H1 (cell line): ENCODE data around the gene ZBTB45. TPM values are rescaled to one million over a fixed set of nuclear protein-coding genes. Genes with fewer than 3 reads are reported as not detected.

ENCODE experiments used
- CTCF ChIA-PET: fragments of 300-600 bp; sonication (Branson Sonifier 250); formaldehyde crosslinking; loops from one replicate; lab custom pipeline; 2021; ENCODE audit not compliant: partially characterized antibody; lab: Charles Lee
- POLR2A ChIA-PET: fragments of 300-600 bp; sonication (Branson Sonifier 250); formaldehyde crosslinking; loops from one replicate; lab custom pipeline; 2021; ENCODE audit warnings: inconsistent platforms; ENCODE audit not compliant: partially characterized antibody; lab: Charles Lee
- DNase-seq, 2 experiments: peaks; one replicate each; pipeline versions ENCODE4 v3.0.0 to v3.0.0-alpha.2; 2010 to 2022; ENCODE audit warnings: low spot score in 2 of 2, low read depth in 1 of 2, mixed read lengths in 1 of 2
- FAIRE-seq: peaks from 2 replicates; lab custom pipeline; 2011; peaks lifted over from hg19 to GRCh38; lab: Jason Lieb, UNC
- H2AFZ ChIP-seq: 2 replicates; pipeline ENCODE4 v1.8.1; 2012; ENCODE audit warnings: low read length, inconsistent platforms
- H2AK5ac ChIP-seq: 2 replicates; pipeline ENCODE4 v1.6.1; 2013; ENCODE audit warnings: low read depth, low read length
- H2BK120ac ChIP-seq: replicated peaks from 2 replicates; pipeline ENCODE3; 2013; ENCODE audit warnings: low read depth, low read length, inconsistent platforms
- H2BK12ac ChIP-seq: 2 replicates; pipeline ENCODE4 v1.6.1; 2013; ENCODE audit warnings: low read depth, low read length
- H2BK15ac ChIP-seq: 2 replicates; pipeline ENCODE4 v1.6.1; 2013; ENCODE audit warnings: low read length
- H2BK20ac ChIP-seq: 2 replicates; pipeline ENCODE4 v1.6.1; 2013; ENCODE audit warnings: low read length
- H2BK5ac ChIP-seq: 2 replicates; pipeline ENCODE4 v1.6.1; 2013; ENCODE audit warnings: low read depth, low read length
- H3K14ac ChIP-seq: 2 replicates; pipeline ENCODE4 v1.6.1; 2013; ENCODE audit warnings: inconsistent platforms; ENCODE audit not compliant: insufficient read length
- H3K18ac ChIP-seq: 2 replicates; pipeline ENCODE4 v1.6.1; 2013; ENCODE audit warnings: low read length; ENCODE audit errors: extremely low read depth
- H3K23ac ChIP-seq: 2 replicates; pipeline ENCODE4 v1.6.1; 2013; ENCODE audit warnings: inconsistent platforms; ENCODE audit not compliant: insufficient read length
- H3K23me2 ChIP-seq: 2 replicates; pipeline ENCODE4 v1.6.1; 2013; ENCODE audit warnings: low read depth, low read length
- H3K27ac ChIP-seq: 2 replicates; pipeline ENCODE4 v1.6.1; 2011; ENCODE audit warnings: low read depth, low read length, inconsistent platforms
- H3K27me3 ChIP-seq, 4 experiments: replicated peaks in 1 of 4; 1 replicate in 1 of 4; 2 replicates in 3 of 4; pipeline versions ENCODE4 v1.6.1 to v1.8.1; 2011 to 2013; ENCODE audit warnings: low read length in 3 of 4, mild to moderate bottlenecking in 3 of 4, inconsistent platforms in 2 of 4, mixed read lengths in 2 of 4, moderate library complexity in 1 of 4; ENCODE audit not compliant: control insufficient read depth in 3 of 4, insufficient read depth in 3 of 4; ENCODE audit errors: extremely low read depth in 1 of 4
- H3K36me3 ChIP-seq, 4 experiments: 2 replicates each; pipeline versions ENCODE4 v1.6.1 to v1.8.1; 2011 to 2013; ENCODE audit warnings: mild to moderate bottlenecking in 4 of 4, low read length in 3 of 4, moderate library complexity in 2 of 4, control low read depth in 1 of 4, inconsistent platforms in 1 of 4; ENCODE audit not compliant: insufficient read depth in 4 of 4, control insufficient read depth in 2 of 4
- H3K4ac ChIP-seq: replicated peaks from 2 replicates; pipeline ENCODE3; 2013; ENCODE audit warnings: low read length, low read depth, mixed read lengths, inconsistent platforms; ENCODE audit not compliant: insufficient read length
- H3K4me1 ChIP-seq, 4 experiments: replicated peaks in 1 of 4; 1 replicate in 1 of 4; 2 replicates in 3 of 4; pipeline versions ENCODE4 v1.6.1 to v1.8.1; 2011 to 2013; ENCODE audit warnings: low read length in 3 of 4, inconsistent platforms in 2 of 4, mixed read lengths in 1 of 4; ENCODE audit not compliant: insufficient read depth in 4 of 4, control insufficient read depth in 3 of 4
- H3K4me2 ChIP-seq, 2 experiments: 2 replicates each; pipeline versions ENCODE4 v1.6.1 to v1.8.1; 2011 to 2013; ENCODE audit warnings: low read depth in 2 of 2, low read length in 2 of 2, control low read depth in 1 of 2, inconsistent platforms in 1 of 2, mild to moderate bottlenecking in 1 of 2; ENCODE audit not compliant: insufficient read depth in 1 of 2
- H3K4me3 ChIP-seq, 4 experiments: fragments of 200-600, 300-600 bp in 1 of 4; sonication (generic), shearing (Covaris generic), sonication (Bioruptor Twin) in 1 of 4; 2 replicates each; pipeline versions ENCODE4 v1.5.1 to v1.8.1; 2011 to 2016; ENCODE audit warnings: low read length in 4 of 4, low read depth in 3 of 4, control low read depth in 2 of 4, inconsistent platforms in 2 of 4, mild to moderate bottlenecking in 2 of 4, mixed read lengths in 1 of 4, moderate library complexity in 1 of 4; ENCODE audit not compliant: insufficient read depth in 2 of 4; ENCODE audit errors: extremely low read depth in 1 of 4
- H3K56ac ChIP-seq: replicated peaks from 2 replicates; pipeline ENCODE3; 2013; ENCODE audit warnings: low read depth, mild to moderate bottlenecking, mixed read lengths, low read length, inconsistent platforms; ENCODE audit not compliant: insufficient read length
- H3K79me1 ChIP-seq: 2 replicates; pipeline ENCODE4 v1.6.1; 2013; ENCODE audit warnings: low read depth, low read length, control low read depth
- H3K79me2 ChIP-seq, 2 experiments: 2 replicates each; pipeline versions ENCODE4 v1.6.1 to v1.8.1; 2012 to 2013; ENCODE audit warnings: low read length in 2 of 2, mild to moderate bottlenecking in 2 of 2, inconsistent platforms in 1 of 2; ENCODE audit not compliant: insufficient read depth in 2 of 2, control insufficient read depth in 1 of 2
- H3K9ac ChIP-seq, 4 experiments: replicated peaks in 1 of 4; 1 replicate in 1 of 4; 2 replicates in 3 of 4; pipeline versions ENCODE4 v1.6.1 to v1.8.1; 2011 to 2013; ENCODE audit warnings: low read depth in 3 of 4, low read length in 3 of 4, control low read depth in 2 of 4, mild to moderate bottlenecking in 2 of 4, moderate library complexity in 2 of 4, inconsistent platforms in 1 of 4; ENCODE audit errors: extremely low read depth in 1 of 4
- H3K9me3 ChIP-seq, 2 experiments: 2 replicates each; pipeline versions ENCODE4 v1.6.1 to v1.8.1; 2012 to 2013; ENCODE audit warnings: mild to moderate bottlenecking in 2 of 2, moderate library complexity in 2 of 2, control low read depth in 1 of 2, inconsistent platforms in 1 of 2, low read depth in 1 of 2, low read length in 1 of 2, mixed read lengths in 1 of 2; ENCODE audit not compliant: insufficient read depth in 2 of 2
- H4K20me1 ChIP-seq, 2 experiments: replicated peaks in 1 of 2; 2 replicates each; pipeline versions ENCODE3 to v1.8.1; 2011 to 2013; ENCODE audit warnings: inconsistent platforms in 2 of 2, low read length in 2 of 2, mild to moderate bottlenecking in 1 of 2; ENCODE audit not compliant: insufficient read depth in 2 of 2, control insufficient read depth in 1 of 2
- H4K5ac ChIP-seq: 2 replicates; pipeline ENCODE4 v1.6.1; 2013; ENCODE audit warnings: low read length, low read depth, mixed read lengths, inconsistent platforms; ENCODE audit not compliant: insufficient read length
- H4K8ac ChIP-seq: 2 replicates; pipeline ENCODE4 v1.8.0; 2013; ENCODE audit warnings: mild to moderate bottlenecking, moderate library complexity, low read length, inconsistent platforms; ENCODE audit not compliant: insufficient read depth; ENCODE audit errors: extremely low read depth
- H4K91ac ChIP-seq: replicated peaks from 2 replicates; pipeline ENCODE3; 2013; ENCODE audit warnings: low read length, mixed read lengths, inconsistent platforms; ENCODE audit not compliant: insufficient read length
- CEBPB ChIP-seq: IDR thresholded peaks from 2 replicates; pipeline ENCODE4 v1.6.1; 2012; ENCODE audit warnings: low read depth, low read length
- WGBS, 2 experiments: shearing (Covaris generic) in 1 of 2; methylation state at CpG; one replicate each; pipeline versions ENCODE4 v1.1.6 to v1.1.7; 2013 to 2015; ENCODE audit warnings: low lambda C conversion rate in 2 of 2, mixed read lengths in 2 of 2, inconsistent platforms in 1 of 2, low coverage in 1 of 2, missing lambda C conversion rate in 1 of 2; ENCODE audit not compliant: insufficient replicate concordance in 2 of 2, insufficient coverage in 1 of 2, insufficient read length in 1 of 2; ENCODE audit errors: extremely low coverage in 1 of 2, missing lambda C conversion rate in 1 of 2; 5-methylcytosine and 5-hydroxymethylcytosine counted together
- polyA plus RNA-seq, 7 experiments: library from polyadenylated mRNA; depleted of rRNA in 3 of 7; stranded (reverse) in 5 of 7; unstranded in 2 of 7; fragments of >200 nt in 5 of 7; fragments of 200-250 nt in 2 of 7; gene quantifications; 1 replicate in 5 of 7; 2 replicates in 1 of 7; 4 replicates in 1 of 7; pipeline versions ENCODE4 v1.2.1 to v1.2.3, GENCODE V29; 2011 to 2013; ENCODE audit warnings: missing spikeins in 2 of 7, mixed read lengths in 2 of 7
- total RNA-seq: library from RNA; stranded (reverse); fragmentation: NEBNext Ultra II Directional; extraction: Animal tissue kit (Norgen Biotek cat#: 25700); gene quantifications from 2 replicates; pipeline ENCODE4 v1.2.1, GENCODE V29; 2021

Gene ZBTB45
- total and polyA plus RNA-seq, 2 of the 8 experiments (the other 6 are each of a cell fraction or from before 2014, with no cell fraction given), result 16.9 to 17.2 TPM

GRCh38 chr19:58510084-58510862, 9.3 kb downstream of the ZBTB45 start:
- Histone ChIP-seq H3K36me3 (no peaks in the 10 kb centered on the region), H3K14ac (no peak overlapping the region), H3K9me3 (no peaks in the 10 kb centered on the region; a peak in 1 of 4 replicates), H3K79me1 (peaks cover 2% of the 10 kb centered on the region; the same call in 1 of the 2 replicates), H3K4me3 (no peak overlapping the region), H2BK20ac (no peak overlapping the region), H3K18ac (no peak overlapping the region), H4K8ac (no peak overlapping the region), H4K20me1 (no peaks in the 10 kb centered on the region), H2BK5ac (no peak overlapping the region), H3K23me2 (peaks cover 4% of the 10 kb centered on the region; the same call in 1 of the 2 replicates), H3K56ac (no peak overlapping the region), H3K4me2 (no peak overlapping the region), H3K27me3 (no peaks in the 10 kb centered on the region), H4K91ac (no peak overlapping the region), H2AK5ac (no peak overlapping the region), H2AFZ (no peak overlapping the region), H3K79me2 (peaks cover 0 to 2% of the 10 kb centered on the region in 2 experiments; a peak in 1 of 4 replicates), H3K23ac (no peak overlapping the region), H2BK120ac (no peak overlapping the region), H3K9ac (no peak overlapping the region), H4K5ac (no peak overlapping the region), H3K27ac (no peak overlapping the region), H3K4ac (no peak overlapping the region), H2BK12ac (no peak overlapping the region), H2BK15ac (no peak overlapping the region), H3K4me1 (peaks cover 0 to 9% (median 7%) of the 10 kb centered on the region in 4 experiments; a peak in 6 of 7 replicates)
- ChIA-PET POLR2A (interaction anchor here (1.3 to 21.3 kb wide), 3 partner anchors 9 to 39 kb away, joined by 3 to 650 read pairs (median 6); partner anchors contain the start of genes CHMP2A, TRIM28 and ZBTB45), CTCF (interaction anchor here (1.0 kb wide), 1 partner anchor 9 kb away, joined by 3 read pairs; no protein-coding TSS in a partner anchor)
- no peak for FAIRE-seq
- 83% methylated on average over 8 of the region's 8 CpGs; no CpG with 5 or more reads in 1 of the 2 experiments for WGBS, 2 experiments
- no peak for DNase-seq
- no peak for TF ChIP-seq CEBPB
